Heart left ventricle (tissue), 16 donors: ENCODE data around the gene ZBTB40. TPM values are rescaled to one million over a fixed set of nuclear protein-coding genes. Genes with fewer than 3 reads are reported as not detected.

ENCODE experiments used
- ATAC-seq, 4 donors: fragments of 200-7000 bp; cut with Tn5 transposase; one replicate each; pipeline ENCODE4 v1.9.1; 2020 to 2022; ENCODE audit warnings: moderate library complexity in 4 of 4, mild to moderate bottlenecking in 3 of 4, moderate number of reproducible peaks in 1 of 4
- DNase-seq, 5 donors: peaks; one replicate each; pipeline ENCODE4 v3.0.0-alpha.2; 2020
- H3K27ac ChIP-seq, 12 donors: fragments of 200-600 bp; sonication (generic) in 4 of 12; one replicate each; pipeline versions ENCODE4 v1.5.0 to v1.8.0; 2016 to 2022; ENCODE audit warnings: mild to moderate bottlenecking in 2 of 12
- H3K27me3 ChIP-seq, 9 donors: fragments of 200-600 bp; sonication (generic) in 2 of 9; one replicate each; pipeline versions ENCODE4 v1.5.1 to v1.8.0; 2016 to 2022; ENCODE audit warnings: mild to moderate bottlenecking in 3 of 9
- H3K36me3 ChIP-seq, 9 donors: fragments of 200-600 bp; sonication (generic) in 2 of 9; one replicate each; pipeline versions ENCODE4 v1.5.0 to v1.8.0; 2018 to 2022; ENCODE audit warnings: mild to moderate bottlenecking in 2 of 9
- H3K4me1 ChIP-seq, 12 donors: fragments of 200-600 bp; sonication (generic) in 4 of 12; one replicate each; pipeline versions ENCODE4 v1.5.0 to v1.8.0; 2016 to 2022; ENCODE audit warnings: mild to moderate bottlenecking in 3 of 12
- H3K4me3 ChIP-seq, 12 donors: fragments of 200-600 bp; sonication (generic) in 4 of 12; one replicate each; pipeline versions ENCODE4 v1.5.0 to v1.8.0; 2017 to 2022; ENCODE audit warnings: mild to moderate bottlenecking in 9 of 12, moderate library complexity in 4 of 12
- H3K9me3 ChIP-seq, 12 donors: fragments of 200-600 bp; sonication (generic) in 4 of 12; one replicate each; pipeline versions ENCODE4 v1.5.0 to v1.8.0; 2016 to 2022; ENCODE audit warnings: mild to moderate bottlenecking in 1 of 12
- POLR2A ChIP-seq, 2 donors: fragments of 450-650 bp; IDR thresholded peaks; one replicate each; pipeline ENCODE4 v1.6.1; 2017; ENCODE audit warnings: antibody characterized with exemption in 2 of 2, mild to moderate bottlenecking in 2 of 2, moderate library complexity in 2 of 2
- WGBS, 4 donors: extraction: QIAGEN DNeasy Blood & Tissue Kit in 2 of 4; methylation state at CpG; one replicate each; pipeline versions ENCODE4 v1.1.5 to v1.1.7; 2013 to 2018; 5-methylcytosine and 5-hydroxymethylcytosine counted together
- intact Hi-C, 10 donors: fragments of 100-400 bp; cut with DNase I; formaldehyde crosslinking; loops; one replicate each; pipeline versions ENCODE4 v1.11.1 to v1.14.2; 2022
- polyA plus RNA-seq, 2 donors: library from polyadenylated mRNA; stranded (reverse); fragments of 200-250 nt; gene quantifications; one replicate each; pipeline ENCODE4 v1.2.3, GENCODE V29; 2013
- total RNA-seq, 9 donors: library from RNA; depleted of rRNA in 2 of 9; stranded (reverse); fragments of >200 nt in 2 of 9; fragmentation: NEBNext Ultra II Directional in 3 of 9; extraction: Animal tissue kit (Norgen Biotek cat#: 25700) in 3 of 9; gene quantifications; one replicate each; pipeline versions ENCODE4 v1.1.0 to v1.2.4, GENCODE V29; 2016 to 2023
- TF ChIP-seq, protein P1 (sequence below), 12 donors: fragments of 200-600 bp; sonication (generic) in 4 of 12; IDR thresholded peaks; one replicate each; pipeline versions ENCODE4 v1.5.0 to v1.8.0; 2018 to 2022; ENCODE audit warnings: antibody characterized with exemption in 12 of 12, mild to moderate bottlenecking in 5 of 12
- donor health status: ischemic (EF 13 %, LVEDD 7.1; RV severe dilation, severe dysfunction).
- donor health status: healthy with polysubstance abuse.
- donor health status: DM: no; HTN: yes; CAD: no.
- donor health status: DM: no; HTN: no; CAD: no.
- donor health status: ischemic (EF 25% LVEDD 6.9; RV normal size, moderate dysfunction).
- donor health status: ischemic (EF 25% LVEDD 5.7; RV mildly dilated, moderate dysfunction).
- donor health status: healthy.
- donor health status: DM: yes; HTN: yes; CAD: no.
- donor health status: ischemic (EF 35%, LVEDD 5.7; RV mildly dilated, moderate dysfunction).
- donor health status: nonischemic (EF 11% LVEDD 7.7; RV severe dilation, severe dysfunction).
- donor health status: DM: yes; HTN: yes; CAD: no.
- donor health status: PGD.
- donor health status: ischemic (EF 29% LVEDD 5.4; RV normal size, mild dysfunction).
- donor health status: nonischemic (EF 23%, LVEDD 6.1; RV moderate dilation, normal function).

Gene ZBTB40
- total and polyA plus RNA-seq, 11 donors, result 4.6 to 17.7 (median 15.1) TPM

DNA sequence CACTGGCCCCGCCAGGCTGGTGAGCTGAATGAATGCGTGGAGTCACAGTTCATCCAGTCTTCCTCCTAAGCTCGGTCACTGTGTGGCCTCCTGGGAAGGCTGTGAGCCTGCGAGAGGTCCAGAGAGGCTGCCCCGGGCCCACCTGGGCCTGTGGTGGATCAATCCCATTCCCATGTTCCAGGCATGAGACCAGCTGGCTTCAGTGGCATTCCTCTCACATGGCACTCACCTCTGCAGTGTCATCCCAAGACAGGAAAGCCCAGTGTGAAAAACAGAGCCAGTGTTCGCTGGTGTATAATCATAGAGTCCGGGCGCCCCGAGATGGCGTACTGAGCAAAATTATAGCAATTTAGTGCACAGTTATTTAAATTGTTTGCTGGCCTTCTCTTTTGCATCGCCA lies 74.0 kb downstream of the ZBTB40 start:
- DNase-seq, result no peak
- TF ChIP-seq, protein P1, sequence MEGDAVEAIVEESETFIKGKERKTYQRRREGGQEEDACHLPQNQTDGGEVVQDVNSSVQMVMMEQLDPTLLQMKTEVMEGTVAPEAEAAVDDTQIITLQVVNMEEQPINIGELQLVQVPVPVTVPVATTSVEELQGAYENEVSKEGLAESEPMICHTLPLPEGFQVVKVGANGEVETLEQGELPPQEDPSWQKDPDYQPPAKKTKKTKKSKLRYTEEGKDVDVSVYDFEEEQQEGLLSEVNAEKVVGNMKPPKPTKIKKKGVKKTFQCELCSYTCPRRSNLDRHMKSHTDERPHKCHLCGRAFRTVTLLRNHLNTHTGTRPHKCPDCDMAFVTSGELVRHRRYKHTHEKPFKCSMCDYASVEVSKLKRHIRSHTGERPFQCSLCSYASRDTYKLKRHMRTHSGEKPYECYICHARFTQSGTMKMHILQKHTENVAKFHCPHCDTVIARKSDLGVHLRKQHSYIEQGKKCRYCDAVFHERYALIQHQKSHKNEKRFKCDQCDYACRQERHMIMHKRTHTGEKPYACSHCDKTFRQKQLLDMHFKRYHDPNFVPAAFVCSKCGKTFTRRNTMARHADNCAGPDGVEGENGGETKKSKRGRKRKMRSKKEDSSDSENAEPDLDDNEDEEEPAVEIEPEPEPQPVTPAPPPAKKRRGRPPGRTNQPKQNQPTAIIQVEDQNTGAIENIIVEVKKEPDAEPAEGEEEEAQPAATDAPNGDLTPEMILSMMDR (IDR thresholded peaks at IDR 0.05), result no peak
- no peak for TF ChIP-seq POLR2A (IDR thresholded peaks at IDR 0.05)
- no peaks in the 10 kb centered on the region for H3K27me3 ChIP-seq
- H3K4me1 ChIP-seq, result peaks cover 0 to 11% (median 6%) of the 10 kb centered on the region in 12 donors
- ATAC-seq, result no peak
- H3K27ac ChIP-seq, result no peak overlapping the region
- intact Hi-C loops, result loop anchor here in 6 of 10 donors (2.0 to 10.0 kb wide), 3 partner anchors 101 to 117 kb away; partner anchors contain the start of gene C1QC (in 6 of the 6)
- no peak overlapping the region for H3K4me3 ChIP-seq
- H3K9me3 ChIP-seq, result no peaks in the 10 kb centered on the region
- peaks cover 0 to 79% (median 74%) of the 10 kb centered on the region in 9 donors for H3K36me3 ChIP-seq
- 93 to 96% (median 95%) methylated on average over 11 of the region's 11 CpGs for WGBS, 4 donors

DNA sequence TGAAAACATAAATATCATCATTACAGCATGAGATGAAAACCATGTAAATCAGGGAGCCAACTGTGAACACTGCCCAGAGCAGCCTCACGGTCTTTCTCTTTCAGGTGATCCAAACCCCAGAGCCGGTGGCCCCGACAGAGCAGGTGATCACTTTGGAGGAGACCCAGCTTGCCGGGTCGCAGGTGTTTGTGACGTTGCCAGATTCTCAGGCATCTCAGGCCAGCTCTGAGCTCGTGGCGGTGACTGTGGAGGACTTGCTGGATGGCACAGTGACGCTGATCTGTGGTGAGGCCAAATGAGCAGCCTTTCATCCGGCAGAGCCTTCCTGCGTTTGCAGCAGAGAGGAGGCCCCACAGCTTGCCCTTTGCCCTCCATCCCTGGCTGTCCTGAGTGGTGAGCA lies 74.4 kb downstream of the ZBTB40 start:
- Histone ChIP-seq H3K4me3 (no peak overlapping the region), H3K36me3 (peaks cover 0 to 75% (median 70%) of the 10 kb centered on the region in 9 donors), H3K27ac (no peak overlapping the region), H3K4me1 (peaks cover 0 to 15% (median 10%) of the 10 kb centered on the region in 12 donors), H3K27me3 (no peaks in the 10 kb centered on the region), H3K9me3 (no peaks in the 10 kb centered on the region)
- ATAC-seq, result no peak
- intact Hi-C loops, result loop anchor here in 6 of 10 donors (2.0 to 10.0 kb wide), 3 partner anchors 101 to 117 kb away; partner anchors contain the start of gene C1QC (in 6 of the 6)
- TF ChIP-seq POLR2A (IDR thresholded peaks at IDR 0.05), result no peak
- TF ChIP-seq, protein P1 (IDR thresholded peaks at IDR 0.05), result no peak
- no peak for DNase-seq
- WGBS, 4 donors, result 75 to 85% (median 84%) methylated on average over 3 to 11 of the region's 11 CpGs

DNA sequence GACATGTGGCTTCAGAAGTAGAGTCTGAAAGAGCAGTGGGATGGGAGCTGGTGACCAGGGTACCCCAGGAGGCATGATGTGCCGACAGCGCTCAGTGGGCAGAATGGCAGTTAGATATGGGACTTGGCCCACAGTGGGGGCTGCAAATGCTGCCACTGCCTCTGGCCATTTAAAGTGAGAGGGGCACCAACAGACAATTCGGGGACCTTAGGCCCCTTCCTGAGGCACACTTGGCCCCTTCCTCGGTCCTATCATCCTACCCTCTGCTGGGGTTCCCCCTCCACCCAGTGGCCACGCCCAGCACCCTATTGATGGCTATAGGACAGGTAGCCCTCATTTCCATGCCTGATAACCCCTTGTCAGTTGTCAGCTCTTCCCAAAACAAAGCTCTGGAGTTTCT lies 75.0 kb downstream of the ZBTB40 start:
- H3K9me3 ChIP-seq, result no peaks in the 10 kb centered on the region
- H3K36me3 ChIP-seq, result peaks cover 0 to 69% (median 64%) of the 10 kb centered on the region in 9 donors
- no peak overlapping the region for H3K4me3 ChIP-seq
- intact Hi-C loops, result loop anchor here in 6 of 10 donors (2.0 to 10.0 kb wide), 3 partner anchors 102 to 116 kb away; partner anchors contain the start of gene C1QC (in 6 of the 6)
- DNase-seq, result no peak
- WGBS, 4 donors, result 86 to 96% (median 91%) methylated on average over 5 of the region's 5 CpGs
- TF ChIP-seq POLR2A (IDR thresholded peaks at IDR 0.05), result no peak
- TF ChIP-seq, protein P1 (IDR thresholded peaks at IDR 0.05), result no peak
- ATAC-seq, result no peak
- H3K27ac ChIP-seq, result no peak overlapping the region
- H3K27me3 ChIP-seq, result no peaks in the 10 kb centered on the region
- H3K4me1 ChIP-seq, result peaks cover 0 to 21% (median 14%) of the 10 kb centered on the region in 12 donors

DNA sequence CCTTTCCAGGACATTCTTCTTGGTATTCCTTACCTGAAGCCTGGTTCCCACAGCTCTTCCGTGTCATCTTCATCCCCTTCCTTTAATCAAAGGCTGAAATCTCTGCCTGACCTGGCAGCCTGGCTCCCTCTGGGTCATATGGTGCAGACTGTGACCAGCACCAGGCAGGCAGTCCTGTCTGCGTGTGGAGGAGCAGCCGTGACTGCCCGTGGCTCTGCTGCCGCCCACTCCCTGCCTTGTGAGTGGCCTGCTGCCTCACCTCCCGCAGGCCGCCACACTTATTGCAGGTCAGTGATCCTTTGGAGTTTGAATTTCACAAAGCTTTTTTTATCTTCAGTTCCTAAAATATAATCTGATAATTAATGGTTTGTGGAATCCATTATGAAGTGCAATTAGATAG lies 75.5 kb downstream of the ZBTB40 start:
- H3K27me3 ChIP-seq, result no peaks in the 10 kb centered on the region

More for the DNA sequence above, 75.5 kb downstream of the ZBTB40 start:
- Histone ChIP-seq H3K4me1 (peaks cover 0 to 25% (median 16%) of the 10 kb centered on the region in 12 donors), H3K27ac (no peak overlapping the region), H3K9me3 (no peaks in the 10 kb centered on the region), H3K36me3 (peaks cover 0 to 65% (median 59%) of the 10 kb centered on the region in 9 donors), H3K4me3 (no peak overlapping the region)
- no peak for TF ChIP-seq POLR2A (IDR thresholded peaks at IDR 0.05)
- TF ChIP-seq, protein P1 (IDR thresholded peaks at IDR 0.05), result no peak
- intact Hi-C loops, result loop anchor here in 6 of 10 donors (2.0 to 10.0 kb wide), 3 partner anchors 102 to 116 kb away; partner anchors contain the start of gene C1QC (in 6 of the 6)
- DNase-seq (no peak), ATAC-seq (no peak)
- WGBS, 4 donors, result 80 to 96% (median 88%) methylated on average over 7 of the region's 7 CpGs
